PC-3 (cell line): Measurements from ENCODE around the gene CFAP20DC.

Experiments
- CTCF ChIP-seq: fragments of 300-600 bp; sonication (generic); conservative IDR thresholded peaks from 2 replicates; pipeline ENCODE4 v1.5.1; 2017; ENCODE audit warnings: antibody characterized with exemption, low read depth, mild to moderate bottlenecking, low read length
- EZH2 ChIP-seq: fragments of 300-600 bp; sonication (generic); IDR thresholded peaks from one replicate; pipeline ENCODE4 v1.6.1; 2017; ENCODE audit warnings: antibody characterized with exemption, mild to moderate bottlenecking, low read length; ENCODE audit not compliant: unreplicated experiment
- EZH2phosphoT487 ChIP-seq: fragments of 300-600 bp; sonication (generic); IDR thresholded peaks from 2 replicates; pipeline ENCODE4 v1.6.1; 2018; ENCODE audit warnings: mild to moderate bottlenecking, antibody characterized with exemption, low read length, borderline replicate concordance

- no peak for TF ChIP-seq CTCF
- no peak for TF ChIP-seq EZH2phosphoT487
- no peak for TF ChIP-seq EZH2
Observed at GRCh38 chr3:59017617-59017984, 32.2 kb downstream of the CFAP20DC start.
